ENCODE results near the gene FTH1. TPM values are rescaled to one million over a fixed set of nuclear protein-coding genes. Genes with fewer than 3 reads are reported as not detected.

FTH1 gene
- total and polyA plus RNA-seq, 2 of the 13 experiments (the other 11 are each of a cell fraction or from before 2014, with no cell fraction given): 607 to 760 TPM

DNA sequence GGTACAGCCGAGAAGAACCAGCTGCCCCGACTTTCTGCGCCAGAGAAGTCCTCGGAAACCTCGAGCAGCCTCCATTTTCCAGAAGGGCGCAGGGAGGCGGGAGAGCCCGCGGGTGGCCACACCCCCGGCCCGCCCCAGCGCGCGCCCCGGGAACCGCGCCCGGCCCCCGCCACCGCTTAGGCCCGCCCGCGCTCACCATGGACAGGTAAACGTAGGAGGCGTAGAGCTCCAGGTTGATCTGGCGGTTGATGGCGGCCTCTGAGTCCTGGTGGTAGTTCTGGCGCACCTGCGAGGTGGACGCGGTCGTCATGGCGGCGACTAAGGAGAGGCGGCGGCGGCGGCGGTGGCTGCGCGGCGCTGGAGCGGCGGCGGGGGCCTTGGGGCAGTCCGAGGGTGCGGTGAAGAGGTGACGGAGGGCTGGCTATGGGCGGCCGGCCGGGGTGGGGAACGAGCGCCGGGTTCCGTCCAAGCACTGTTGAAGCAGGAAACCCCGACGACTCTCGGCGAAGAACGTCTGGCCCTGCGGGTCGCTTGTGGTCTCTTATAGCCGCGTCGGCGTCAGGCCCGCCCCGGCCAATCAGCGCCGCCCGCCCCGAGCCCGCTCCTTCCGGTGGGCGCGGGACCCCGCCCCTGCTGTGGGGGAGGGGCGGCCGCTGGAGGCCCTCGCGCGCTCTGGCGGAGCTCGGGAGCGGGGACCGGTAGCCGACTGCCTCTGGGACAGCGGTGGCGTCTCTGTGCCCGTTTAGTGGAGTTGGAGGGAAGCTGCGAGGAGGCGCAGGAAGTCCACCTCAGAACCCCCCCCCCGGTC lies at the start of gene FTH1 (continued):
- TF ChIP-seq SMAD9 (CRISPR knock-in tag; IDR thresholded peaks at IDR 0.05) (no peak; the same call in 1 of the 2 replicates), KDM6A (CRISPR knock-in tag; IDR thresholded peaks at IDR 0.05; ENCODE audit: low read depth) (no peak), NR1H2 (CRISPR knock-in tag; IDR thresholded peaks at IDR 0.05; ENCODE audit: borderline replicate concordance, low read depth) (no peak), ZFP1 (CRISPR knock-in tag; IDR thresholded peaks at IDR 0.05) (no peak), EED (CRISPR knock-in tag; IDR thresholded peaks at IDR 0.05) (no peak), ZNF660 (CRISPR knock-in tag; IDR thresholded peaks at IDR 0.05; ENCODE audit: borderline replicate concordance, low read depth) (no peak), ZNF441 (CRISPR knock-in tag; IDR thresholded peaks at IDR 0.05; ENCODE audit: borderline replicate concordance) (peak; percentile 86), DPF2 (CRISPR knock-in tag; IDR thresholded peaks at IDR 0.05; ENCODE audit: borderline replicate concordance, low read depth) (no peak), MTA1 (CRISPR knock-in tag; IDR thresholded peaks at IDR 0.05; ENCODE audit: borderline replicate concordance) (no peak), ZFYVE20 (CRISPR knock-in tag; IDR thresholded peaks at IDR 0.05; ENCODE audit: borderline replicate concordance, low read depth) (no peak), ZNF253 (CRISPR knock-in tag; IDR thresholded peaks at IDR 0.05; ENCODE audit: borderline replicate concordance) (peak; percentile 66; the same call in 1 of the 2 replicates), PREB (CRISPR knock-in tag; IDR thresholded peaks at IDR 0.05) (no peak), MAF1 (CRISPR knock-in tag; IDR thresholded peaks at IDR 0.05; ENCODE audit: borderline replicate concordance) (peak; percentile 81), ZBTB8A (CRISPR knock-in tag; IDR thresholded peaks at IDR 0.05; ENCODE audit: borderline replicate concordance, low read depth) (no peak), RFX3 (CRISPR knock-in tag; IDR thresholded peaks at IDR 0.05) (no peak), NR2F1 (CRISPR knock-in tag; IDR thresholded peaks at IDR 0.05) (no peak), DNMT1 (CRISPR knock-in tag; IDR thresholded peaks at IDR 0.05) (peak; percentile 81), REXO4 (CRISPR knock-in tag; IDR thresholded peaks at IDR 0.05; ENCODE audit: borderline replicate concordance) (no peak), TRIM24 (CRISPR knock-in tag; IDR thresholded peaks at IDR 0.05) (no peak), PCBP2 (optimal IDR thresholded peaks at IDR 0.05; ENCODE audit: low read depth, low read length, poor library complexity, severe bottlenecking) (no peak), EHMT2 (IDR thresholded peaks at IDR 0.05; ENCODE audit: borderline replicate concordance, low read depth, low read length) (no peak), ZNF839 (CRISPR knock-in tag; IDR thresholded peaks at IDR 0.05; ENCODE audit: borderline replicate concordance) (no peak; the same call in 1 of the 2 replicates), KLF11 (CRISPR knock-in tag; IDR thresholded peaks at IDR 0.05) (no peak)
- TF ChIP-seq, protein P1, sequence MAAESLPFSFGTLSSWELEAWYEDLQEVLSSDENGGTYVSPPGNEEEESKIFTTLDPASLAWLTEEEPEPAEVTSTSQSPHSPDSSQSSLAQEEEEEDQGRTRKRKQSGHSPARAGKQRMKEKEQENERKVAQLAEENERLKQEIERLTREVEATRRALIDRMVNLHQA (CRISPR knock-in tag; IDR thresholded peaks at IDR 0.05): no peak
- TF ChIP-seq, protein P2, sequence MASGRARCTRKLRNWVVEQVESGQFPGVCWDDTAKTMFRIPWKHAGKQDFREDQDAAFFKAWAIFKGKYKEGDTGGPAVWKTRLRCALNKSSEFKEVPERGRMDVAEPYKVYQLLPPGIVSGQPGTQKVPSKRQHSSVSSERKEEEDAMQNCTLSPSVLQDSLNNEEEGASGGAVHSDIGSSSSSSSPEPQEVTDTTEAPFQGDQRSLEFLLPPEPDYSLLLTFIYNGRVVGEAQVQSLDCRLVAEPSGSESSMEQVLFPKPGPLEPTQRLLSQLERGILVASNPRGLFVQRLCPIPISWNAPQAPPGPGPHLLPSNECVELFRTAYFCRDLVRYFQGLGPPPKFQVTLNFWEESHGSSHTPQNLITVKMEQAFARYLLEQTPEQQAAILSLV (CRISPR knock-in tag; IDR thresholded peaks at IDR 0.05; ENCODE audit: borderline replicate concordance): peak; percentile 84; the same call in 1 of the 2 replicates
- TF ChIP-seq, protein P3, sequence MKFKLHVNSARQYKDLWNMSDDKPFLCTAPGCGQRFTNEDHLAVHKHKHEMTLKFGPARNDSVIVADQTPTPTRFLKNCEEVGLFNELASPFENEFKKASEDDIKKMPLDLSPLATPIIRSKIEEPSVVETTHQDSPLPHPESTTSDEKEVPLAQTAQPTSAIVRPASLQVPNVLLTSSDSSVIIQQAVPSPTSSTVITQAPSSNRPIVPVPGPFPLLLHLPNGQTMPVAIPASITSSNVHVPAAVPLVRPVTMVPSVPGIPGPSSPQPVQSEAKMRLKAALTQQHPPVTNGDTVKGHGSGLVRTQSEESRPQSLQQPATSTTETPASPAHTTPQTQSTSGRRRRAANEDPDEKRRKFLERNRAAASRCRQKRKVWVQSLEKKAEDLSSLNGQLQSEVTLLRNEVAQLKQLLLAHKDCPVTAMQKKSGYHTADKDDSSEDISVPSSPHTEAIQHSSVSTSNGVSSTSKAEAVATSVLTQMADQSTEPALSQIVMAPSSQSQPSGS (CRISPR knock-in tag; IDR thresholded peaks at IDR 0.05): no peak

Data from HepG2 (cell line).